K562 (cell line): Measurements from ENCODE around the gene DNAJC12. TPM values are rescaled to one million over a fixed set of nuclear protein-coding genes. Genes with fewer than 3 reads are reported as not detected.

Experiments
- BDP1 ChIP-seq: IDR thresholded peaks from 3 replicates; pipeline ENCODE4 v1.6.1; 2011; ENCODE audit not compliant: insufficient read length, insufficient read depth
- CBFB ChIP-seq: sonication (generic); formaldehyde crosslinking; IDR thresholded peaks from 2 replicates; pipeline ENCODE4 v1.4.0; 2020; ENCODE audit warnings: mild to moderate bottlenecking, missing genetic modification reagents
- CUX1 ChIP-seq: fragments of 200-800 bp; sonication (Bioruptor generic); IDR thresholded peaks from 2 replicates; pipeline ENCODE4 v1.6.1; 2016; ENCODE audit warnings: missing genetic modification characterization, missing compliant biosample characterization
- MYC ChIP-seq, 2 experiments: fragments of 250-450 bp in 1 of 2; sonication (Bioruptor Pico) in 1 of 2; IDR thresholded peaks; 2 replicates each; pipeline versions ENCODE4 v1.5.1 to v1.6.1; 2012 to 2021; ENCODE audit warnings: low read depth in 2 of 2, borderline replicate concordance in 1 of 2, improper control_type of control experiment in 1 of 2, low read length in 1 of 2, mild to moderate bottlenecking in 1 of 2, moderate library complexity in 1 of 2
- NFE2L1 ChIP-seq: fragments of 450-650 bp; IDR thresholded peaks from 2 replicates; pipeline ENCODE4 v1.6.1; 2016; ENCODE audit warnings: missing genetic modification characterization, low read depth, mild to moderate bottlenecking, missing compliant biosample characterization, moderate library complexity, borderline replicate concordance
- NFIC ChIP-seq: fragments of 450-650 bp; IDR thresholded peaks from 2 replicates; pipeline ENCODE4 v1.6.1; 2017; ENCODE audit warnings: mild to moderate bottlenecking, inconsistent platforms
- NUFIP1 ChIP-seq: fragments of 450-650 bp; IDR thresholded peaks from 2 replicates; pipeline ENCODE4 v1.6.1; 2018; ENCODE audit not compliant: partially characterized antibody
- RBM14 ChIP-seq: fragments of 200-400 bp; formaldehyde crosslinking; IDR thresholded peaks from 2 replicates; pipeline ENCODE4 v1.6.1; 2018; ENCODE audit warnings: low read depth, mild to moderate bottlenecking, low read length, moderate library complexity, borderline replicate concordance; ENCODE audit not compliant: insufficient read depth
- STAT5B ChIP-seq: fragments of 250-450 bp; sonication (Bioruptor Pico); IDR thresholded peaks from 2 replicates; pipeline ENCODE4 v1.8.0; 2021; ENCODE audit warnings: mild to moderate bottlenecking, inconsistent platforms
- ZNF165 ChIP-seq: fragments of 250-450 bp; sonication (Bioruptor Pico); IDR thresholded peaks from 2 replicates; pipeline ENCODE4 v1.4.0; 2020; ENCODE audit warnings: borderline replicate concordance
- ZNF354B ChIP-seq: fragments of 250-450 bp; sonication (Bioruptor Pico); IDR thresholded peaks from 2 replicates; pipeline ENCODE4 v1.4.0; 2020
- ZNF717 ChIP-seq: fragments of 250-450 bp; sonication (Bioruptor Pico); IDR thresholded peaks from 2 replicates; pipeline ENCODE4 v1.5.0; 2021
- ZNF75A ChIP-seq: fragments of 450-650 bp; formaldehyde crosslinking; IDR thresholded peaks from 2 replicates; pipeline ENCODE4 v1.4.0; 2020; ENCODE audit warnings: mild to moderate bottlenecking
- ZNF785 ChIP-seq: fragments of 250-450 bp; sonication (Bioruptor Pico); IDR thresholded peaks from 2 replicates; pipeline ENCODE4 v1.4.0; 2020; ENCODE audit warnings: mild to moderate bottlenecking
- polyA plus RNA-seq, 8 experiments: library from polyadenylated mRNA; depleted of rRNA in 4 of 8; stranded (reverse) in 5 of 8; unstranded in 3 of 8; fragments of >200 nt; fragmentation: Nextera tagmentation in 2 of 8; fragmentation: Illumina TruSeq in 1 of 8; extraction: Ambion mirVana in 2 of 8; extraction: Trizol in 1 of 8; gene quantifications; 2 replicates each; pipeline versions ENCODE4 v1.2.1 to v1.2.3, GENCODE V29; 2011 to 2014; ENCODE audit warnings: inconsistent platforms in 1 of 8, missing spikeins in 1 of 8
- total RNA-seq, 7 experiments: library from RNA; depleted of rRNA in 6 of 7; stranded (reverse); fragments of >200 nt in 6 of 7; fragmentation: Illumina TruSeq in 2 of 7; extraction: Trizol in 2 of 7; gene quantifications; 2 replicates each; pipeline versions ENCODE4 v1.2.1 to v1.2.3, GENCODE V29; 2011 to 2021; ENCODE audit warnings: low replicate concordance in 1 of 7
- TF ChIP-seq, protein P1 (sequence below): fragments of 250-450 bp; sonication (Bioruptor Pico); IDR thresholded peaks from 2 replicates; pipeline ENCODE4 v1.4.0; 2020; ENCODE audit warnings: mild to moderate bottlenecking, moderate library complexity, borderline replicate concordance
- TF ChIP-seq, protein P2 (sequence below), 2 experiments: fragments of 450-650 bp; IDR thresholded peaks; 2 replicates each; pipeline ENCODE4 v1.6.1; 2018; ENCODE audit warnings: mild to moderate bottlenecking in 2 of 2, low read depth in 1 of 2; ENCODE audit not compliant: partially characterized antibody in 2 of 2

Gene DNAJC12
- total and polyA plus RNA-seq, 9 of the 15 experiments (the other 6 are each of a cell fraction or from before 2014, with no cell fraction given) = 7.4 to 95.9 (median 68.5) TPM

DNA sequence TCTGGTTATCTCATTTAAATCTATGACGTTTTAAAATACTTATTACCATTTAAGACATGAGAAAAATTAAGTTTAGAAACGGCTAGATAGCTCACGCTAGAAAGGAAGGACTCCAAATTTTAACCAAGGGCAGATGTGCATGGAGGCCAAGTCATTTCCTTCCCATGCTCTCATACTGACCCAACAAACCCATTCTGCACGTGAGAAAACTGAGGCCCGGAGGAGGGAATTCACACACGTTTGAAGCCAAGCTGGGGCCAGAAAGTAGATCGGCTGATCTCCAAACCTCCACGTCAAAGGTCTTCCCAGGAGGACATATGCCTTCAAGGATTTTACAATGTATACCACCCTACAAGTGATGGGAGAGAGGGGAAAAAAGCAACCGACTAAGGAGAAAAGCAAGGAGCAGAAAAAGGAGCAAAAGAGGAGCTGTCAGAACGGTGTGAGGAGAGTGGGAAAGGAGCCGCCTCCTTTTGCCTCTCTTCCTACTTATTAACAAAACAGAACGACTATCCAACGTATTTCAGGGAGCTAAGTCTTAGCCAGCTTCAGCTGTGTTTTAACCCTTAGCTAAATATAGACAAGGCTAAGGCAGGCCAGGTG, 45.8 kb upstream of the DNAJC12 start (continued):
- no peak for TF ChIP-seq NFIC
- no peak for TF ChIP-seq CBFB (CRISPR knock-in tag)
- TF ChIP-seq BDP1 = no peak
- TF ChIP-seq RBM14 = no peak
- TF ChIP-seq, protein P1, sequence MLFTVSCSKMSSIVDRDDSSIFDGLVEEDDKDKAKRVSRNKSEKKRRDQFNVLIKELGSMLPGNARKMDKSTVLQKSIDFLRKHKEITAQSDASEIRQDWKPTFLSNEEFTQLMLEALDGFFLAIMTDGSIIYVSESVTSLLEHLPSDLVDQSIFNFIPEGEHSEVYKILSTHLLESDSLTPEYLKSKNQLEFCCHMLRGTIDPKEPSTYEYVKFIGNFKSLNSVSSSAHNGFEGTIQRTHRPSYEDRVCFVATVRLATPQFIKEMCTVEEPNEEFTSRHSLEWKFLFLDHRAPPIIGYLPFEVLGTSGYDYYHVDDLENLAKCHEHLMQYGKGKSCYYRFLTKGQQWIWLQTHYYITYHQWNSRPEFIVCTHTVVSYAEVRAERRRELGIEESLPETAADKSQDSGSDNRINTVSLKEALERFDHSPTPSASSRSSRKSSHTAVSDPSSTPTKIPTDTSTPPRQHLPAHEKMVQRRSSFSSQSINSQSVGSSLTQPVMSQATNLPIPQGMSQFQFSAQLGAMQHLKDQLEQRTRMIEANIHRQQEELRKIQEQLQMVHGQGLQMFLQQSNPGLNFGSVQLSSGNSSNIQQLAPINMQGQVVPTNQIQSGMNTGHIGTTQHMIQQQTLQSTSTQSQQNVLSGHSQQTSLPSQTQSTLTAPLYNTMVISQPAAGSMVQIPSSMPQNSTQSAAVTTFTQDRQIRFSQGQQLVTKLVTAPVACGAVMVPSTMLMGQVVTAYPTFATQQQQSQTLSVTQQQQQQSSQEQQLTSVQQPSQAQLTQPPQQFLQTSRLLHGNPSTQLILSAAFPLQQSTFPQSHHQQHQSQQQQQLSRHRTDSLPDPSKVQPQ (CRISPR knock-in tag) = no peak
- no peak for TF ChIP-seq ZNF354B (CRISPR knock-in tag)
- no peak for TF ChIP-seq STAT5B (CRISPR knock-in tag)
- TF ChIP-seq, protein P2, sequence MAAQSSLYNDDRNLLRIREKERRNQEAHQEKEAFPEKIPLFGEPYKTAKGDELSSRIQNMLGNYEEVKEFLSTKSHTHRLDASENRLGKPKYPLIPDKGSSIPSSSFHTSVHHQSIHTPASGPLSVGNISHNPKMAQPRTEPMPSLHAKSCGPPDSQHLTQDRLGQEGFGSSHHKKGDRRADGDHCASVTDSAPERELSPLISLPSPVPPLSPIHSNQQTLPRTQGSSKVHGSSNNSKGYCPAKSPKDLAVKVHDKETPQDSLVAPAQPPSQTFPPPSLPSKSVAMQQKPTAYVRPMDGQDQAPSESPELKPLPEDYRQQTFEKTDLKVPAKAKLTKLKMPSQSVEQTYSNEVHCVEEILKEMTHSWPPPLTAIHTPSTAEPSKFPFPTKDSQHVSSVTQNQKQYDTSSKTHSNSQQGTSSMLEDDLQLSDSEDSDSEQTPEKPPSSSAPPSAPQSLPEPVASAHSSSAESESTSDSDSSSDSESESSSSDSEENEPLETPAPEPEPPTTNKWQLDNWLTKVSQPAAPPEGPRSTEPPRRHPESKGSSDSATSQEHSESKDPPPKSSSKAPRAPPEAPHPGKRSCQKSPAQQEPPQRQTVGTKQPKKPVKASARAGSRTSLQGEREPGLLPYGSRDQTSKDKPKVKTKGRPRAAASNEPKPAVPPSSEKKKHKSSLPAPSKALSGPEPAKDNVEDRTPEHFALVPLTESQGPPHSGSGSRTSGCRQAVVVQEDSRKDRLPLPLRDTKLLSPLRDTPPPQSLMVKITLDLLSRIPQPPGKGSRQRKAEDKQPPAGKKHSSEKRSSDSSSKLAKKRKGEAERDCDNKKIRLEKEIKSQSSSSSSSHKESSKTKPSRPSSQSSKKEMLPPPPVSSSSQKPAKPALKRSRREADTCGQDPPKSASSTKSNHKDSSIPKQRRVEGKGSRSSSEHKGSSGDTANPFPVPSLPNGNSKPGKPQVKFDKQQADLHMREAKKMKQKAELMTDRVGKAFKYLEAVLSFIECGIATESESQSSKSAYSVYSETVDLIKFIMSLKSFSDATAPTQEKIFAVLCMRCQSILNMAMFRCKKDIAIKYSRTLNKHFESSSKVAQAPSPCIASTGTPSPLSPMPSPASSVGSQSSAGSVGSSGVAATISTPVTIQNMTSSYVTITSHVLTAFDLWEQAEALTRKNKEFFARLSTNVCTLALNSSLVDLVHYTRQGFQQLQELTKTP (IDR thresholded peaks at IDR 0.05; ENCODE audit: low read depth in 1 of 2, partially characterized antibody in 2 of 2) = no peak
- TF ChIP-seq NUFIP1 = no peak
- TF ChIP-seq NFE2L1 (tag) = no peak
- TF ChIP-seq ZNF165 (CRISPR knock-in tag) = no peak
- TF ChIP-seq ZNF717 (CRISPR knock-in tag) = no peak
- TF ChIP-seq ZNF75A (CRISPR knock-in tag) = no peak
- TF ChIP-seq MYC (IDR thresholded peaks at IDR 0.05; ENCODE audit: low read depth, low read length) = no peak
- 0 out of 2 replicates have a peak, but pooled peaks have one; percentile 16 for TF ChIP-seq MYC (CRISPR knock-in tag; IDR thresholded peaks at IDR 0.05; ENCODE audit: borderline replicate concordance, low read depth)
- TF ChIP-seq CUX1 (CRISPR knock-in tag) = no peak
- TF ChIP-seq ZNF785 = no peak
